ENCODE measurements around the gene FOXC2. TPM values are rescaled to one million over a fixed set of nuclear protein-coding genes. Genes with fewer than 3 reads are reported as not detected.

The FOXC2 gene
- total and polyA plus RNA-seq, 2 donors (not counting 3 experiments of a cell fraction or from before 2014, with no cell fraction given), result 7.7 to 44.0 TPM

GRCh38 chr16:86557587-86557986 lies 9.0 kb upstream of the FOXC2 start:
- no peak for DNase-seq (ENCODE audit: low read depth, low spot score)
- CTCF ChIA-PET, result interaction anchor here (1.4 to 2.4 kb wide), 3 partner anchors 316 to 741 kb away, joined by 4 to 11 read pairs (median 6); no protein-coding TSS in a partner anchor
- intact Hi-C loops (cut with micrococcal nuclease) (no loop called here), dilution Hi-C loops (cut with MboI; ENCODE audit: extremely low pct_ligation_motif_present, low sequenced_read_pairs) (no loop called here)
- Histone ChIP-seq H3K9me1 (replicated peaks; ENCODE audit: control insufficient read depth, extremely low read depth, insufficient read depth, low read length) (no peaks in the 10 kb centered on the region), H3K36me3 (ENCODE audit: control insufficient read depth in 2 of 2, extremely low read depth in 1 of 2, insufficient read depth in 2 of 2, low read length in 2 of 2) (no peaks in the 10 kb centered on the region), H2AFZ (ENCODE audit: low read depth, low read length) (no peak overlapping the region), H3K4me2 (ENCODE audit: insufficient read depth, low read length) (no peak overlapping the region), H3K9me3 (replicated peaks; ENCODE audit: control insufficient read depth, insufficient read depth, low read length) (no peaks in the 10 kb centered on the region), H3K4me1 (ENCODE audit: control insufficient read depth, extremely low read depth, insufficient read depth, low read length) (peaks cover 12% of the 10 kb centered on the region), H3K27me3 (ENCODE audit: control insufficient read depth in 2 of 2, insufficient read depth in 2 of 2, low read length in 2 of 2) (peaks cover 3 to 5% of the 10 kb centered on the region in 2 experiments), H3K27ac (ENCODE audit: insufficient read depth, low read depth, low read length) (no peak overlapping the region), H3K9ac (replicated peaks; ENCODE audit: extremely low read depth, insufficient read depth, low read length) (no peak overlapping the region), H3K79me2 (ENCODE audit: control insufficient read depth, insufficient read depth, low read length) (peaks cover 12% of the 10 kb centered on the region), H4K20me1 (replicated peaks; ENCODE audit: control insufficient read depth, extremely low read depth, insufficient read depth, low read length) (no peaks in the 10 kb centered on the region), H3K4me3 (replicated peaks in 1 of 3; ENCODE audit: insufficient read depth in 1 of 3, low read depth in 1 of 3, low read length in 3 of 3) (no peak overlapping the region)
- TF ChIP-seq POLR2A (IDR thresholded peaks at IDR 0.05; ENCODE audit: low read depth, low read length), result no peak
- TF ChIP-seq MAX (IDR thresholded peaks at IDR 0.05; ENCODE audit: insufficient read depth, insufficient read length), result no peak
- TF ChIP-seq CTCF (IDR thresholded peaks at IDR 0.05; ENCODE audit: extremely low read depth in 1 of 2, insufficient read depth in 1 of 2, low read depth in 1 of 2, low read length in 2 of 2), result no peak
- no peak for TF ChIP-seq JUN (IDR thresholded peaks at IDR 0.05; ENCODE audit: borderline replicate concordance, insufficient read depth, insufficient read length, low read depth)
- TF ChIP-seq FOS (IDR thresholded peaks at IDR 0.05; ENCODE audit: borderline replicate concordance, insufficient read depth, low read length), result no peak
- POLR2A ChIA-PET, result no interaction called here
- BruUV-seq (replicated peaks), result no TSS peak
- no peak for FAIRE-seq

Data from endothelial cell of umbilical vein (primary cell).